LHCN-M2 (cell line): ENCODE measurements around the gene SDC1. TPM values are rescaled to one million over a fixed set of nuclear protein-coding genes. Genes with fewer than 3 reads are reported as not detected.

Experiments
- total RNA-seq: library from RNA; depleted of rRNA; stranded (reverse); fragments of >200 nt; gene quantifications from 2 replicates; pipeline ENCODE4 v1.2.3, GENCODE V29; 2014; rRNA removed

SDC1 gene
- total RNA-seq, 1 experiment from 2014 or later: 73.1 TPM

Other genes with a start within 250 kb of the SDC1 start
- gene WDR35, start 235.0 kb downstream of the SDC1 start, total RNA-seq: 10.3 and 10.6 TPM in 2 replicates
- 6.9 and 8.2 TPM in 2 replicates for gene MATN3, start 212.5 kb downstream of the SDC1 start, total RNA-seq
- 134 and 174 TPM in 2 replicates for gene LAPTM4A, start 173.5 kb downstream of the SDC1 start, total RNA-seq
- 21.2 and 27.4 TPM in 2 replicates for gene PUM2, start 125.7 kb upstream of the SDC1 start, total RNA-seq
- 92.2 and 129 TPM in 2 replicates for gene RHOB, start 221.9 kb upstream of the SDC1 start, total RNA-seq